ENCODE measurements around the gene ARMC2.
A peak's percentile ranks its signal among the peaks of the same experiment; 100 is the strongest.

Gene ARMC2

DNA sequence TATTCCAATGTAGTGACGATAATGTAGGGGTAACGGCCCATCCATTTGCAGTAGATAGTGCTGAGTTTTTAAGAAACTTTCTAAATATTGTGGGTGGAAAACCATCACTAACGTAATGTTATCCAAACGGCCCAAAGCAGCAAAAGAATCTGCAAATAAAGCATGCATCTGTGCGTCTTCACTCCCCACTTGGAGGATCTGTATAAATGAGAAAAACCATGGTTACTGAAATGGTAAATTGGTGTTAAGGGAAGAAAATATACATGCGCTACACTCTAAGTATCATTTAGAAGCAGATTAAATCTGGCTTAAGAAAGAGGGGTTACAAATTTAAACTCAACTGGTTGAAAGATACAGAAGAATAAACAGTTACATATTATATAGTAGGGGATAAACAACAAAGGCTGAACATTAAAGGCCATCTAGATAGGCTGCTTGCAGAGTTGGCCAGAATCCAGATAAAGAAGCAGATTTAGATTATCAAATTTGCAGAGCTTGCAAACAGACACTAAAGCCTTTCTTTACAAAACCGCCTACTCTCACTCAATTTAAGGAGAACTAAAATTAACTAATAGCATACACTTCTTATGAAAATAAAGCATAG, 153.2 kb downstream of the ARMC2 start:
- Histone ChIP-seq H3K27me3 (ENCODE audit: insufficient read depth, low read length) (no peaks in the 10 kb centered on the region), H3K4me1 (ENCODE audit: control insufficient read depth, insufficient read depth, low read length, unreplicated experiment) (peaks cover 12% of the 10 kb centered on the region), H3K4me3 (ENCODE audit: low read depth, low read length) (no peak overlapping the region), H3K79me2 (ENCODE audit: control insufficient read depth, insufficient read depth, low read length, unreplicated experiment) (peaks cover 3% of the 10 kb centered on the region), H3K36me3 (ENCODE audit: insufficient read depth, low read length) (peaks cover 6% of the 10 kb centered on the region; the same call in 1 of the 2 replicates), H3K27ac (ENCODE audit: low read depth, low read length) (peak overlapping the region; percentile 69), H2AFZ (ENCODE audit: low read length, unreplicated experiment) (no peak overlapping the region)

DNA sequence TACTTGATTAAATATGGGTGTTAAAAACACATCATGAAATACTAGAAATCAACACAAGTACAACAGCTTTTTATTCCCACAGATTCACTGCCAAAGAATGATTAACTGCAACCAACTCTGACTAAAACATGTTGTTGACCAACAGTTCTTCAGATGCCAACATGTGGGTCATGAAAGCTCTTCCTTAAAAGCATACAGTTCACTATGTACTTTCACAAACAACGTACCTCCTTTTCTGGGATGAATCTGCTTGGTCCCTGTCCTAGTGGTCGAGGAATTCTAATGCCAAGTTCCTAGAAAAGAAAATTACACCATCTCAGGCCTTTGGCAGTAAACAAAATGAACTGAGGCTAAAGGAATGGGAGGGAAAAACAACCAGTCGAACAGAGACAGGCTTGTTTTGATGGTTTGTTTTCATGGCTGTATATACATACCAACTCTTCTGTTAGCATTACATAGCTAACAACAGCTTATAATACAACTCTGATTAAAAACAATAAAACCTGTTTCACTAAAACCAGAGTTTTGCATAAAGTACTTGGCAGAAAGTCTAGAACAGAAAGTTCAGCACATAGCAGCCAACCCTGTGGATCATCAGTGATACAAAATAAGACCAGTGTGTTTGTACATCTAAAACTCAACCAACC, 154.0 kb downstream of the ARMC2 start:
- Histone ChIP-seq H3K4me1 (ENCODE audit: control insufficient read depth, insufficient read depth, low read length, unreplicated experiment) (peaks cover 13% of the 10 kb centered on the region), H3K79me2 (ENCODE audit: control insufficient read depth, insufficient read depth, low read length, unreplicated experiment) (peaks cover 5% of the 10 kb centered on the region), H3K36me3 (ENCODE audit: insufficient read depth, low read length) (peaks cover 6% of the 10 kb centered on the region; the same call in 1 of the 2 replicates), H3K27ac (ENCODE audit: low read depth, low read length) (peak overlapping the region; percentile 69), H3K27me3 (ENCODE audit: insufficient read depth, low read length) (no peaks in the 10 kb centered on the region), H2AFZ (ENCODE audit: low read length, unreplicated experiment) (no peak overlapping the region), H3K4me3 (ENCODE audit: low read depth, low read length) (peak overlapping the region; percentile 35)

DNA sequence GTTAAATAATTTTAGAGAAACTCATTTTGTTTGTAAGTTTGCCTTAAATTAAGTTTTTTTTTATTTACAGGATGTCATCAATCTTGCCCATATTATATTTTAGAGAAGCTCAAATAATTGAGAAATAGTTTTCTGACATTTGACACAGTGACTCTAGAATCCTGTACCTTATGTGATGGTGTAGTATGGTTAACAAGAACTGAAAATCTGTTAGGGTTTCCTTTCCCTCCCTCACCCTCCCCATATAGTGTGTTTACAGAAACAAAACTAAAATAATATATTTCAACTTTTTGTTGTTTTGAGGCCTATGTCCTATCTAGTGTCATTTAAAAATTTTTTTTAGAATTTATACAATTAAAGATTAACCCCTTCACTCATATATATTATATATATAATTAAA, 154.7 kb downstream of the ARMC2 start:
- Histone ChIP-seq H3K4me1 (ENCODE audit: control insufficient read depth, insufficient read depth, low read length, unreplicated experiment) (peaks cover 20% of the 10 kb centered on the region), H3K36me3 (ENCODE audit: insufficient read depth, low read length) (peaks cover 6% of the 10 kb centered on the region; the same call in 1 of the 2 replicates), H3K4me3 (ENCODE audit: low read depth, low read length) (no peak overlapping the region), H3K27me3 (ENCODE audit: insufficient read depth, low read length) (no peaks in the 10 kb centered on the region), H2AFZ (ENCODE audit: low read length, unreplicated experiment) (no peak overlapping the region), H3K27ac (ENCODE audit: low read depth, low read length) (peak overlapping the region; percentile 69), H3K79me2 (ENCODE audit: control insufficient read depth, insufficient read depth, low read length, unreplicated experiment) (peaks cover 5% of the 10 kb centered on the region)

DNA sequence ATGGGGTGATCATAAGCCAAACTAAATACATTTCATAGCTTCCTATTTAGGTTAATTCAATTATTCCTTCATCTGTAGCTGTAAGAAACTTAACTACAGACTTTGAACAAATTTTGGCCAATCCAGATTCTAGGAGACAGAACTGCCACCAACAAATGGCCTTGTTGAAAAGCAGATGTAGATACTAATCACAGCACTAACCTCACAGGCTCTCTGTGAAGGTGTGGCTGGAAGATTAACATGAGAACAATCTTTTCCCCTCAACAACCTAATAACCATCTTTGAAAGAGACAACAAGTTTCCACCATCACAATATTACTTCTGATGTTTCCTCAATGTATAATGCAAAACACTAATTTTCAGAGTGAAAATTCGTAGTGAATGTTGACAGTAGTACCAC, 158.6 kb downstream of the ARMC2 start:
- peaks cover 13% of the 10 kb centered on the region for H3K79me2 ChIP-seq (ENCODE audit: control insufficient read depth, insufficient read depth, low read length, unreplicated experiment)

DNA sequence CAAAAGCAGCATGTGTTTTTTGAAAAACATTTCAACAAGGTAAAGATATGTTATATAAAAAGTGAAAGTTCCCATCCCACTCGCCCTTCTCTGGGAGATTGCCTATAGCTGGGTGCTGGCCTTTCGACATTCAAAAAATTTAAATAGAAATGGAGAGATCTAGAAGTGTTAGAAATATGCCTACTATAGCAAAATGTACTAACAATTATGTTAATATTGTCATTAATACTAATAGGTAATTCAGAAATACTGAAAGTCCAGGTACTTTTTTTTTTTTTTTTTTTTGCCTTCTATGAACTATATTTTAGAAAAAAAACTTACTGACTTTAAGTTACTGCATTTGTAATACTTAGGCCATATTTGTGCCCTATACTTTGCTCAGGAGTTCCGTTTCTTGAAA, 159.3 kb downstream of the ARMC2 start:
- Histone ChIP-seq H3K79me2 (ENCODE audit: control insufficient read depth, insufficient read depth, low read length, unreplicated experiment) (peaks cover 13% of the 10 kb centered on the region), H3K27me3 (ENCODE audit: insufficient read depth, low read length) (no peaks in the 10 kb centered on the region), H3K27ac (ENCODE audit: low read depth, low read length) (no peak overlapping the region), H3K4me1 (ENCODE audit: control insufficient read depth, insufficient read depth, low read length, unreplicated experiment) (peaks cover 12% of the 10 kb centered on the region), H3K36me3 (ENCODE audit: insufficient read depth, low read length) (no peaks in the 10 kb centered on the region), H2AFZ (ENCODE audit: low read length, unreplicated experiment) (no peak overlapping the region), H3K4me3 (ENCODE audit: low read depth, low read length) (peak overlapping the region; percentile 95)

More for the DNA sequence above, 158.6 kb downstream of the ARMC2 start:
- H3K36me3 ChIP-seq (ENCODE audit: insufficient read depth, low read length), result no peaks in the 10 kb centered on the region
- no peak overlapping the region for H2AFZ ChIP-seq (ENCODE audit: low read length, unreplicated experiment)
- 0 out of 2 replicates have a peak overlapping the region, but pooled peaks have one; percentile 95 for H3K4me3 ChIP-seq (ENCODE audit: low read depth, low read length)
- H3K4me1 ChIP-seq (ENCODE audit: control insufficient read depth, insufficient read depth, low read length, unreplicated experiment), result peaks cover 19% of the 10 kb centered on the region
- H3K27me3 ChIP-seq (ENCODE audit: insufficient read depth, low read length), result no peaks in the 10 kb centered on the region
- no peak overlapping the region for H3K27ac ChIP-seq (ENCODE audit: low read depth, low read length)

DNA sequence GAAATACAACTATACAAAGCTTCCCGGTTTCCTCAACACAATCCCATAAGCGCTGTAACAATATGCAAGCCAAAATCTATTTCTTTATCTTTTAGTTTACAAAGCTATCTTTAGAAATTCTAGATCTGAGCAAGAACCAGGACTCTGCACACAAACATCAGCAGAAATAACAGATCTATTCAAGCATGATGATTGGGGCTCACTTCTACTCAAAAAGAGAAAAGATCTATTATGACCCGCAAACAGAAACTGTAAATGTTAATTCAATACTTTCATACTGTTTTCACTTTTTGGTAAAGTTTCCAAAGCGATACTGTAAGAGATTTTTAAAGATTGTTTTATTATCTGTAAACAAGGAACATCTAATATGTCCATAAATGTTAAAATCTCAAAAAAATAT, 159.8 kb downstream of the ARMC2 start:
- no peak overlapping the region for H3K27ac ChIP-seq (ENCODE audit: low read depth, low read length)
- H3K27me3 ChIP-seq (ENCODE audit: insufficient read depth, low read length), result no peaks in the 10 kb centered on the region
- H3K79me2 ChIP-seq (ENCODE audit: control insufficient read depth, insufficient read depth, low read length, unreplicated experiment), result peaks cover 13% of the 10 kb centered on the region
- H3K4me3 ChIP-seq (ENCODE audit: low read depth, low read length), result peak overlapping the region; percentile 95
- no peak overlapping the region for H2AFZ ChIP-seq (ENCODE audit: low read length, unreplicated experiment)
- peaks cover 12% of the 10 kb centered on the region for H3K4me1 ChIP-seq (ENCODE audit: control insufficient read depth, insufficient read depth, low read length, unreplicated experiment)
- H3K36me3 ChIP-seq (ENCODE audit: insufficient read depth, low read length), result no peaks in the 10 kb centered on the region

DNA sequence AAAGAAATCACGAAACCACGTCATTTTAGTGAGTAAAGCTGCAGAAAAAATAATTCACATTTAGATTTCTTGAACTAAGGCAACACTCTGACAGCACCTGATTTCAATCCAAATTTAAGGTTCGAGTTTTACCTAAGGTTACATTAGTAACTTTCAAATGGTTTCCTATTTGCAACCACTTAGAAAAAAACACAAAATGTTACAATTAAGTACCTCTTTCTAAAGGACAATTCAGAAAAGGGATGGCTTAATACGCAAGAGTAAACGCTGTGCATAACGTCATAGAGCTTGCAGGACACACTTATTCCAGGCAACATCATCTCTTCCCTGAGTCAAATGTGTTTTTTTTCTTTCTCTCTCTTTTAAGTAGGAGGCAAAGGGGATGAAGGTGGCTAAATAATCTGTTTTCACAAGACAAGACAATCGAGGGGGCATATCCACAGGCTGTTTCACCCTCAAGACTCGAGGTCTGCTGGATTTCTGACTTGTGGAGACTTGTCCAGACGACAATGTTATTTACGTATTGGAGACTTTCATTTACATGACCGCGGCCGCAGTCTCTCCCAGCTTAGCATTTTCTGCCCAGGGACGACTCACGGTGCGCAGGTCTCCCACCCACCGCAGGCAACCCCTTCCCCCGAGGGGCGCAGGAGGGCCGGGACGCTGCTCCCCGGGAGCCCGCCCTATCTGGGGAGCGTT, 160.5 kb downstream of the ARMC2 start:
- Histone ChIP-seq H3K4me1 (ENCODE audit: control insufficient read depth, insufficient read depth, low read length, unreplicated experiment) (peaks cover 12% of the 10 kb centered on the region), H3K4me3 (ENCODE audit: low read depth, low read length) (peak overlapping the region; percentile 95), H3K27ac (ENCODE audit: low read depth, low read length) (peak overlapping the region; percentile 43), H3K27me3 (ENCODE audit: insufficient read depth, low read length) (no peaks in the 10 kb centered on the region), H3K79me2 (ENCODE audit: control insufficient read depth, insufficient read depth, low read length, unreplicated experiment) (peaks cover 13% of the 10 kb centered on the region), H2AFZ (ENCODE audit: low read length, unreplicated experiment) (peak overlapping the region; percentile 46), H3K36me3 (ENCODE audit: insufficient read depth, low read length) (no peaks in the 10 kb centered on the region)

DNA sequence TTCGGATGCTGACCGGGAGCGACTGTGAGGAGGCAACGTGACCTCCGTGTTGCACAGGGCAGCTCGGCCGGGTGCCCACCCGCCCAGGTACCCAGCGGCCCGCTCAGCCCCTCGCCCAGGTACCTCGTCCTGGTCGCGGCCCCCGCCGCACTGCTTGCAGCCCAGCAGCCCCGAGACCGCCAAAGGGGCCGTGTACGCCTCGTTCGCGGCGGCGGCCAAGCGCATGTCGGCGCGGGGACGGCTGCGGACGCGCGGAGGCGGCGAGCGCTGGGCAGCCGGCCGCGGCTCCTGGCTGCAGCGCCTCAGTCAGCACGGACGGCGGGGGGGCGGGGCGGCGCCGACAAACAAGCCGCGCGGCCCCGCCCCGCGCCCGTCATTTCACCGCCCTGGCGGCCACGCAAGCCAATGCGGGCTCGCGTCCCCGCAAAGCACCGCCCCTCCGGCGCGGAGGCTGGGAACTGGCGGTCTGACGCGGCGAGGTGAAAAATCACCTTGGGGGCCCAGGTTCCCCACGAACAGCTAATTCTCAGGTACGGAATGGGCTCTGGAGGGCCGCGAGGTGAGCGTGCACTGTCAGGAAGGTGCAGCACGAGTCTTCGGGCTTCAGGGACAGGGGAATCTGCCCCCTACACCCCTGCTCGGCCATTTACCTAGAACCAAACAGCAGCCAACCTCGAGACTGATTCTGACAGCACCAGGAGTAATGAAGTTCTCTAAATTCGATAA, 161.2 kb downstream of the ARMC2 start:
- Histone ChIP-seq H3K27ac (ENCODE audit: low read depth, low read length) (peak overlapping the region; percentile 43), H3K4me3 (ENCODE audit: low read depth, low read length) (peak overlapping the region; percentile 95), H3K79me2 (ENCODE audit: control insufficient read depth, insufficient read depth, low read length, unreplicated experiment) (peaks cover 10% of the 10 kb centered on the region), H3K27me3 (ENCODE audit: insufficient read depth, low read length) (no peaks in the 10 kb centered on the region), H3K36me3 (ENCODE audit: insufficient read depth, low read length) (no peaks in the 10 kb centered on the region), H2AFZ (ENCODE audit: low read length, unreplicated experiment) (peak overlapping the region; percentile 94), H3K4me1 (ENCODE audit: control insufficient read depth, insufficient read depth, low read length, unreplicated experiment) (peaks cover 12% of the 10 kb centered on the region)

DNA sequence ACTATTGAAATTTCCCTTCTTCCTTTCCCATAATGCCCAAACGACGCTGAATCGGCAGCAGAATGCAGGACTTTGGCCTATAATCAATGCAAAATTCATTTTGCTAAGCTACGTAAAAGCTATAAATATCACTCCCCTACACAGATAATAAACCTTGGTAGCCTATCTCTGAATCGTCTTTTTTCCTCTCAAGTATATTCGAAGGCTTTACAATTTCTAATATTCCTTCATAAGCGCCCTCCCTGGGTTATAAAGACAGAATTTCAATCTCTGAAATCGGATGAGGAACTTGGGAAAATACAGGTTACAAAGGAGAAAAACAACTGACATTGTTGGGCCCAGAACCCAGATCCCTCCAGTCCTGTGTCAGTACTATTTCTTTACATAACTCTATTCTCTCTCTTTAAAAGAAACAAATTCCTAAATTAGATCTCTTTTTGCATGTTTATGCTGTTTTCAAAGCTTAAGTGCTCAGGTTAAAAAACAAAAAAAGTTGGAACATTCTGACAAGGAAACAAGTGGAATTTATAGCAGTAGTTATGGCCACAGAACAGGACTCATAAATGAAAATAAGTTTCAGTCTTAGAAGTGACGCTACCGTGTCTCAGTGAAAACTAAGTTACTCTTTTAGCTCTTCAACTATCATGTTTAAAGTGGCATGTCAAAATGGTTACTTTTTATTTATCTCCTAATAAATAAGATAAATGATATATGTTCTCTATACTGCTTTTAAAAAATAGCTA, 161.9 kb downstream of the ARMC2 start:
- Histone ChIP-seq H3K79me2 (ENCODE audit: control insufficient read depth, insufficient read depth, low read length, unreplicated experiment) (peaks cover 10% of the 10 kb centered on the region), H2AFZ (ENCODE audit: low read length, unreplicated experiment) (peak overlapping the region; percentile 94), H3K27me3 (ENCODE audit: insufficient read depth, low read length) (no peaks in the 10 kb centered on the region), H3K36me3 (ENCODE audit: insufficient read depth, low read length) (no peaks in the 10 kb centered on the region), H3K4me3 (ENCODE audit: low read depth, low read length) (peak overlapping the region; percentile 95), H3K27ac (ENCODE audit: low read depth, low read length) (peak overlapping the region; percentile 1; the same call in 1 of the 2 replicates), H3K4me1 (ENCODE audit: control insufficient read depth, insufficient read depth, low read length, unreplicated experiment) (peaks cover 12% of the 10 kb centered on the region)

DNA sequence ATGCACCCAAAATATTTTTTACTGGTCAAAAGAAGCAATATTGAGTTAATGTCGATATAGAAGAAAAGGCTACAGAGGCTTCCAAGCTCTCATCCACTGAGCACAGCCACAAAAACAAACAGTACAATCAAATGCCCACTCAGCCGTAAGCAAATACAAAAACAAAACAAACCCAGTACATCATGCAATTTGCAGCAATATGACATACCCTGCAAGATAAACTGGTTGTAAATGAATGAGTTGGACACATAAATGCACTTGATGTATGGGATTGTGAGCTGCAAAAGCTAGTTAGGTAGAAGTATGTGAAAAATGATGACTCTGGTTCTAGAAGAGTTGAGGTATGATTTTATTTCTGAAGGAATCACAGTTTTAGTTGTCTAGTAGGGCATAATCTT, 162.5 kb downstream of the ARMC2 start:
- H3K27ac ChIP-seq (ENCODE audit: low read depth, low read length), result no peak overlapping the region
- no peaks in the 10 kb centered on the region for H3K36me3 ChIP-seq (ENCODE audit: insufficient read depth, low read length)
- peaks cover 10% of the 10 kb centered on the region for H3K79me2 ChIP-seq (ENCODE audit: control insufficient read depth, insufficient read depth, low read length, unreplicated experiment)
- no peak overlapping the region for H2AFZ ChIP-seq (ENCODE audit: low read length, unreplicated experiment)
- H3K4me1 ChIP-seq (ENCODE audit: control insufficient read depth, insufficient read depth, low read length, unreplicated experiment), result peaks cover 12% of the 10 kb centered on the region
- H3K27me3 ChIP-seq (ENCODE audit: insufficient read depth, low read length), result no peaks in the 10 kb centered on the region
- H3K4me3 ChIP-seq (ENCODE audit: low read depth, low read length), result no peak overlapping the region
